OCI-LY7 (cell line): ENCODE results near the gene ZNRF1. TPM values are rescaled to one million over a fixed set of nuclear protein-coding genes. Genes with fewer than 3 reads are reported as not detected.
"Not testable (repeated sequence)": the region's sequence is repeated elsewhere in the genome, so short reads cannot be mapped to it uniquely, and the experiment has no call there.

Experiments
- BruUV-seq: library from RNA; stranded (reverse); fragments of 400-500 nt; replicated peaks from 2 replicates; lab custom pipeline; 2021; lab: Mats Ljungman, UMichigan
- CTCF ChIA-PET: fragments of 300-600 bp; sonication (Branson Sonifier 250); formaldehyde crosslinking; loops from one replicate; lab custom pipeline; 2022; ENCODE audit warnings: antibody characterized with exemption; ENCODE audit not compliant: unreplicated experiment; lab: Charles Lee
- POLR2A ChIA-PET: fragments of 300-600 bp; sonication (Branson Sonifier 250); formaldehyde crosslinking; loops from one replicate; lab custom pipeline; 2022; ENCODE audit warnings: antibody characterized with exemption; lab: Charles Lee
- DNase-seq: peaks from one replicate; pipeline ENCODE4 v3.0.0-alpha.2; 2015; ENCODE audit warnings: low spot score
- H2AFZ ChIP-seq: fragments of 200-600 bp; sonication (generic), shearing (Covaris generic); 2 replicates; pipeline ENCODE4 v1.6.1; 2014; ENCODE audit warnings: mild to moderate bottlenecking, antibody characterized with exemption, low read length, moderate library complexity
- H3K27ac ChIP-seq: fragments of 200-600 bp; sonication (generic); 2 replicates; pipeline ENCODE4 v1.5.1; 2014; ENCODE audit warnings: mixed run types, low read depth, mild to moderate bottlenecking, moderate library complexity, low read length, inconsistent platforms; ENCODE audit not compliant: poor library complexity, severe bottlenecking
- H3K36me3 ChIP-seq: fragments of 200-600 bp; sonication (generic); 2 replicates; pipeline ENCODE4 v1.6.1; 2014; ENCODE audit warnings: mild to moderate bottlenecking, antibody characterized with exemption, low read length, moderate library complexity, mixed read lengths; ENCODE audit not compliant: insufficient read depth
- H3K4me1 ChIP-seq: fragments of 200-600 bp; sonication (generic); 2 replicates; pipeline ENCODE4 v1.5.1; 2014; ENCODE audit warnings: mild to moderate bottlenecking, low read length; ENCODE audit not compliant: insufficient read depth, poor library complexity, severe bottlenecking
- H3K4me2 ChIP-seq: fragments of 200-600 bp; sonication (generic); 2 replicates; pipeline ENCODE4 v1.6.1; 2014; ENCODE audit warnings: mild to moderate bottlenecking, low read length
- H3K4me3 ChIP-seq: fragments of 200-600 bp; sonication (generic); 2 replicates; pipeline ENCODE4 v1.5.1; 2014; ENCODE audit warnings: mild to moderate bottlenecking, low read depth, low read length; ENCODE audit not compliant: poor library complexity, severe bottlenecking
- H3K79me2 ChIP-seq: fragments of 200-600 bp; sonication (generic); 2 replicates; pipeline ENCODE4 v1.6.1; 2016; ENCODE audit warnings: low read depth, mild to moderate bottlenecking, low read length, moderate library complexity, mixed read lengths; ENCODE audit not compliant: insufficient read depth
- H3K9me2 ChIP-seq: fragments of 200-600 bp; sonication (generic); 2 replicates; pipeline ENCODE4 v1.6.1; 2016; ENCODE audit warnings: mild to moderate bottlenecking, low read length, mixed read lengths; ENCODE audit not compliant: insufficient read depth
- H3K9me3 ChIP-seq: fragments of 200-600 bp; sonication (generic); 2 replicates; pipeline ENCODE4 v1.6.1; 2014; ENCODE audit warnings: mild to moderate bottlenecking, mixed run types, low read length, mixed read lengths
- H4K20me1 ChIP-seq: fragments of 200-600 bp; sonication (generic); 2 replicates; pipeline ENCODE4 v1.6.1; 2014; ENCODE audit warnings: mild to moderate bottlenecking, antibody characterized with exemption, low read length, moderate library complexity, mixed read lengths; ENCODE audit not compliant: insufficient read depth
- CTCF ChIP-seq: fragments of 200-600 bp; sonication (generic); conservative IDR thresholded peaks from 2 replicates; pipeline ENCODE4 v1.5.1; 2014; ENCODE audit warnings: mild to moderate bottlenecking, antibody characterized with exemption, low read length, moderate library complexity, mixed read lengths
- EZH2phosphoT487 ChIP-seq: fragments of 200-600 bp; sonication (generic); IDR thresholded peaks from 2 replicates; pipeline ENCODE4 v1.6.1; 2018; ENCODE audit warnings: low read depth, borderline replicate concordance, mild to moderate bottlenecking, mixed run types, antibody characterized with exemption, low read length, moderate library complexity, mixed read lengths
- intact Hi-C: fragments of 100-400 bp; cut with micrococcal nuclease; formaldehyde crosslinking; loops from one replicate; pipeline ENCODE4 v1.10.0; 2022; ENCODE audit not compliant: unreplicated experiment
- total RNA-seq, 2 experiments: library from RNA; depleted of rRNA in 1 of 2; stranded (reverse); fragments of >200 nt in 1 of 2; shearing (Covaris generic) in 1 of 2; gene quantifications; 2 replicates each; pipeline ENCODE4 v1.2.3, GENCODE V29; 2014 to 2022

The ZNRF1 gene
- total RNA-seq, 2 experiments from 2014 or later: 11.8 to 23.7 TPM

- Histone ChIP-seq H3K4me2 (no peak overlapping the region), H2AFZ (no peak overlapping the region), H3K79me2 (no peaks in the 10 kb centered on the region)
These were observed 25.8 kb downstream of the ZNRF1 start for GRCh38 chr16:75024594-75024993.

GRCh38 chr16:75025761-75026160 lies 26.9 kb downstream of the ZNRF1 start:
- H4K20me1 ChIP-seq: no peaks in the 10 kb centered on the region
- H3K4me2 ChIP-seq: no peak overlapping the region
- H3K9me2 ChIP-seq: no peaks in the 10 kb centered on the region
- no peaks in the 10 kb centered on the region for H3K79me2 ChIP-seq
- H2AFZ ChIP-seq: no peak overlapping the region
- no peak overlapping the region for H3K27ac ChIP-seq
- no TSS peak for BruUV-seq
- TF ChIP-seq EZH2phosphoT487 (no peak), CTCF (no peak)
- H3K36me3 ChIP-seq: no peaks in the 10 kb centered on the region
- H3K9me3 ChIP-seq: peaks cover 16% of the 10 kb centered on the region
- H3K4me1 ChIP-seq: peaks cover 7% of the 10 kb centered on the region
- intact Hi-C loops: no loop called here
- ChIA-PET CTCF (interaction anchor here (0.5 kb wide), 1 partner anchor 10 kb away, joined by 4 read pairs; no protein-coding TSS in a partner anchor), POLR2A (interaction anchor here (1.2 kb wide), 1 partner anchor 8 kb away, joined by 3 read pairs; no protein-coding TSS in a partner anchor)
- no peak for DNase-seq
- no peak overlapping the region for H3K4me3 ChIP-seq

More at GRCh38 chr16:75024594-75024993, 25.8 kb downstream of the ZNRF1 start:
- DNase-seq: no peak
- CTCF ChIA-PET: no interaction called here
- no TSS peak for BruUV-seq
- Histone ChIP-seq H3K27ac (no peak overlapping the region), H3K4me3 (no peak overlapping the region), H3K9me3 (peaks cover 16% of the 10 kb centered on the region), H3K9me2 (no peaks in the 10 kb centered on the region), H3K4me1 (peaks cover 7% of the 10 kb centered on the region), H4K20me1 (no peaks in the 10 kb centered on the region), H3K36me3 (no peaks in the 10 kb centered on the region)
- TF ChIP-seq EZH2phosphoT487 (no peak), CTCF (no peak)
- intact Hi-C loops: no loop called here
- POLR2A ChIA-PET: no interaction called here

GRCh38 chr16:75026239-75026891 lies 27.5 kb downstream of the ZNRF1 start:
- H3K36me3 ChIP-seq, H3K27ac ChIP-seq, H3K4me1 ChIP-seq, DNase-seq, BruUV-seq, H3K9me2 ChIP-seq, intact Hi-C loops, H4K20me1 ChIP-seq, H3K4me3 ChIP-seq, H3K79me2 ChIP-seq, H3K4me2 ChIP-seq, H2AFZ ChIP-seq, CTCF ChIA-PET: not testable (repeated sequence)
- POLR2A ChIA-PET: interaction anchor here (1.2 kb wide), 1 partner anchor 9 kb away, joined by 3 read pairs; no protein-coding TSS in a partner anchor
- H3K9me3 ChIP-seq: peaks cover 10% of the 10 kb centered on the region
